T47D (cell line): ENCODE measurements around the gene PLPP1.
"Not testable (repeated sequence)": the region's sequence is repeated elsewhere in the genome, so short reads cannot be mapped to it uniquely, and the experiment has no call there.

Experiments used
- DNase-seq, 2 experiments: peaks; one replicate each; pipeline versions ENCODE4 v3.0.0 to v3.0.0-alpha.2; 2011 to 2012; ENCODE audit warnings: low read depth in 1 of 2, low spot score in 1 of 2
- JUND ChIP-seq: IDR thresholded peaks from 2 replicates; pipeline ENCODE4 v1.6.1; 2012; ENCODE audit warnings: low read depth
- in situ Hi-C: cut with HindIII; loops from 2 replicates; pipeline ENCODE4 v1.10.0; 2016; ENCODE audit warnings: low sequenced_read_pairs, low pct_unique_long_range_greater_than_20kb

PLPP1 gene

DNA sequence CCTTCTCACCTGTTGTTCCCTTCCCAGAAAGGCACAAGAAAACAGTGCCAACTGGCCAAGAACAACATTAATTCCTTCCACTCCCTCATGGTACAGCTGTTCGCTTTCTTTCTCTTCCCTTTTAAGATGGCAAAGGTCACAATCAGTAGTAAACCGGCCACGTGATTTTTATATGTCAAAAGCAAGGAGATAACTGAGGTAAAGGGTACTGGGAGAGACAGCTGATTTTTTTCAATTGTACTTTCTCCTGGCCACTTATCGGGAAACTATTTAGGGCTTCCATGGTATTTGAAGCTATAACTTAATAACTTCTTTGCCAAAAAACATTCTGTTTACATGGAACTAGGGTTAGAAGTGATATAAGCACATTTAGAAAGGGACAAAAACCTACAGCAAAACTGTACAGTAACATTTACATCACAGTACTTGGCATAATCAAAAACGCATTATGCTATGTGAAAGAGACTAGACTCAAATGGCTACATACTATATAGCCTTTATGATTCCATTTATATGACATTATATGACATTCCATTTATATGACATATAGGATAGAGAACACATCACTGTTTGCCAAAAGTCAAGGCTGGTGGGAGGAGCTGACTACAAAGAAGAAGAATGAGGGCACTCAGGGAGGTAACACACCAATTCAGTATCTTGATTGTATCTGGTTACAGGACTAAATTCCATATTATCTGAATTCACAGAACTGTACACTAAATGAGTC lies 24.8 kb downstream of the PLPP1 start:
- in situ Hi-C loops: no loop called here
- TF ChIP-seq JUND: no peak
- no peak for DNase-seq

DNA sequence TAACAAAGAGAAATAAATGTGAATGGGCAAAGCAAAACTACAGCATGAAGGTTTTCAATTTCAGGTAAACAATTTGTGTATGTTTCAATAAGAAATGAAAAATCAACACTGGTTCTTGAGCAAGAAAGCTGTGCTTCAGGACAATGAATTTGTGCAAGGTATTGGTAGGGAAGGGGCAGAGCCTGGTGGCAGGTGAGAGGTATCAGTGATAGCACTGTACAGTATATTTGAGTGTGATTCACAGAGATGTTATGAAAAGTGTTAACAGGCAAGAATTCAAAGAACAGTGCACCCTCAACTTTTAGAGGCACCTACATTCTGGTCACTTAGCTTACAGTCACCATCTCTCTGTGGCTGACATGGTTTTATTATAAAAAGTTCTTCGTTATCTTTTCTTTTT lies 25.7 kb downstream of the PLPP1 start:
- TF ChIP-seq JUND: no peak
- in situ Hi-C loops: no loop called here
- no peak for DNase-seq

GRCh38 chr5:55507574-55507973 lies 27.2 kb downstream of the PLPP1 start:
- DNase-seq: no peak
- in situ Hi-C loops: no loop called here

DNA sequence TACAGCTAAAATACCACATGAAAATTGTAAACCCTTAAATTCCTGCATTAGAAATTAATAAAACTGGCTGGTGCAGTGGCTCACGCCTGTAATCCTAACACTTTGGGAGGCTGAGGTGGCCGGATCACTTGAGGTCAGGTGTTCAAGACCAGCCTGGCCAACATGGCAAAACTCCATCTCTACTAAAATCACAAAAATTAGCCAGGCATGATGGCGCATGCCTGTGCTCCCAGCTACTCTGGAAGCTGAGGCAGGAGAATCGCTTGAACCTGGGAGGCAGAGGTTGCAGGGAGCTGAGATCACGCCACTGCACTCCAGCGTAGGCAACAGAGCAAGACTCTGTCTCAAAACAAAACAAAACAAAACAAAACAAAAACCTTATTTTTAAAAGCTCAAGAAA lies 29.1 kb downstream of the PLPP1 start:
- DNase-seq, in situ Hi-C loops: not testable (repeated sequence)

More at GRCh38 chr5:55507574-55507973, 27.2 kb downstream of the PLPP1 start:
- no peak for TF ChIP-seq JUND

GRCh38 chr5:55503917-55504316 lies 30.8 kb downstream of the PLPP1 start:
- DNase-seq, in situ Hi-C loops: not testable (repeated sequence)

GRCh38 chr5:55502759-55503158 lies 32.0 kb downstream of the PLPP1 start:
- no peak for DNase-seq
- in situ Hi-C loops: no loop called here
- TF ChIP-seq JUND: no peak

DNA sequence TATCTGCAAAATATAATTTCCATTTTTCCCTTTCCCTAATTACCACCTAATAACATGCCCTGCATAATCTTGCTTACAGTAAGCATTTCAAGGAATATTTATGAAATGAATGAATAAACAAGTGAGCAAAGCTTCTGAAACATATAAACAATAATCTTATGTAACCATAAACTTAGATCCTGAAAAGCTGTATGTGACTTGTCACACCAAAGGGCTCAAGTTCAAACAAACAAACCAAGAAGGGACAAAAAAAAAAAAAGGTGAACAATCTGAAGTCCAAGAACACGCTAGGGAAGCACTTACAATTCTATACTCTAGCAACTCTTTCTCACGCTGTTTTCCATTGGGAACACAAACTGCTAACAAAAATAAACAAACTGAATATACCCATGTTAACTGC lies 36.3 kb downstream of the PLPP1 start:
- no peak for TF ChIP-seq JUND
- in situ Hi-C loops: no loop called here
- no peak for DNase-seq

GRCh38 chr5:55497712-55498111 lies 37.1 kb downstream of the PLPP1 start:
- in situ Hi-C loops: no loop called here
- no peak for TF ChIP-seq JUND
- DNase-seq: no peak

DNA sequence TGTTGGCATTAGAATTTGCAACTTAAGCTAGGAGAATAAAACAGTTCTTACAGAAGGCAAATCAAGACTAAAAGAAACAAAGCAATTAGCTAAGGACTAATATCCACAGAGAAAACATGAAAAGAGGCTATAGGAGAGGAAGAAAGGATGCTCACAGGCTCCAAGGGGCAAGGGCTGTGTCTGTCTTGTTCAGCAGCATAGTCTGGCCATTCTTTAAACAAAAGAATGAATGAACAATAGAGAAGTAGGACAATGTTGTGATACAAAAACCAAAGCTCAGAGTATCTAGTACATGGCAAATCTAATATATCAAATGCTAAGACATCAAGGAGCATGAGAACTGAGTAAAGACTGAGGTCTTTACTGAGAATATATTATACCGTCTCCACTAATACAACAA lies 39.5 kb downstream of the PLPP1 start:
- in situ Hi-C loops: no loop called here
- no peak for TF ChIP-seq JUND

GRCh38 chr5:55492449-55492848 lies 42.3 kb downstream of the PLPP1 start:
- no peak for DNase-seq
- in situ Hi-C loops: no loop called here
- TF ChIP-seq JUND: no peak

More for the DNA sequence above, 39.5 kb downstream of the PLPP1 start:
- DNase-seq: no peak

DNA sequence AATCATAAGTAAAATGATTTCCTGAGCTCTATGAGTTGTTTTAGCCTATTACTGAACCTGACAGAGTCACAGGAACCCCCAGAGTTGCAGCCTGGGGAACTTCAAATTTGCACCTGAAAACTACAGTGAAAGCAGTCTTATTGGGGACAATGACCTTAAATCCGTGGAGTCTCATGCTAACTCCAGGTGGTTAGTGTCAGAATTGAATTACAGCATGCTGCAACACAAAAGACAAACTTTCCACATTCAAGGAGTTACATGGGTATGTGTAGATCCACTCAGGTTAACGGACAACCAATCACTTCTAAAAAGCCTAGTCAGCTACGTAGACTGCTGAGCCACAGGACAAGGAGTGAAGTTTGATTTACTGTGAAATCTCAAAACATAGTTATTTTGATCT lies 49.7 kb downstream of the PLPP1 start:
- no peak for DNase-seq
- TF ChIP-seq JUND: no peak
- in situ Hi-C loops: no loop called here

GRCh38 chr5:55484531-55484930 lies 50.2 kb downstream of the PLPP1 start:
- no peak for TF ChIP-seq JUND
- in situ Hi-C loops: no loop called here
- no peak for DNase-seq

GRCh38 chr5:55483885-55484284 lies 50.9 kb downstream of the PLPP1 start:
- in situ Hi-C loops: no loop called here
- TF ChIP-seq JUND: no peak

DNA sequence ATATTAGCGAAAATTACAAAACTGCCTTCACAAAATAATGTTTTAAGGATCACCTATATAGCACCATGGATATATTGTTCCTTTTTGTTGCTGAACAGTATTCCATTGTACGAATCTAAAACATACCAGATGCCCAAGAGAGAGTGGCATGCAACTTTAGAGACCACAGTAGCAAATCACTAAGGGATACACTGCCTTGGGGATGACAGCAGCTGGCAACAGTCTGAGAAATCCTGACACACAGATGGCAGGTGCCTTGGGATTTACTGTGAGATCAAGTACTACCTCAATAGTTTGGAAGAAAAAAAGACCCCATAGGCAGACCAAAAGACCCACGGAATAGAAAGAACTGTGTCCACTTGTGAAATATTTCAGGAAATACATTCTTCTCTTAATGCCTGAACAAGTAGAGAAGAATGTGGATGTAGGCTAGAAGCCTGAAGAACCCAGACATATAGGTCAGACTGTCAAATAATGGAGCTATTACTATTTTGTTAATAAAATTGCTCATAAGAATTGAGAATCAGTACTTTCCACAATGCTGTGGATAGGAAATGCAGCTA lies 53.4 kb downstream of the PLPP1 start:
- TF ChIP-seq JUND: no peak
- no peak for DNase-seq
- in situ Hi-C loops: no loop called here

More at GRCh38 chr5:55483885-55484284, 50.9 kb downstream of the PLPP1 start:
- no peak for DNase-seq
